K562 (cell line): ENCODE measurements around the gene REEP2. TPM values are rescaled to one million over a fixed set of nuclear protein-coding genes. Genes with fewer than 3 reads are reported as not detected.

Experiments used
- ARID2 ChIP-seq: fragments of 450-650 bp; IDR thresholded peaks from 2 replicates; pipeline ENCODE4 v1.6.1; 2017; ENCODE audit warnings: antibody characterized with exemption, mild to moderate bottlenecking
- ARNT ChIP-seq, 2 experiments: fragments of 450-650 bp; IDR thresholded peaks; 2 replicates each; pipeline ENCODE4 v1.6.1; 2016; ENCODE audit warnings: mild to moderate bottlenecking in 1 of 2
- ERF ChIP-seq: fragments of 450-650 bp; formaldehyde crosslinking; IDR thresholded peaks from 2 replicates; pipeline ENCODE4 v1.4.0; 2020; ENCODE audit warnings: mild to moderate bottlenecking, mixed read lengths
- ETV5 ChIP-seq: sonication (generic); formaldehyde crosslinking; IDR thresholded peaks from 2 replicates; pipeline ENCODE4 v1.4.0; 2020; ENCODE audit warnings: low read depth, mild to moderate bottlenecking, missing genetic modification reagents
- HDAC6 ChIP-seq: IDR thresholded peaks from 2 replicates; pipeline ENCODE4 v1.6.1; 2012; ENCODE audit warnings: low read depth, mild to moderate bottlenecking, control low read depth, inconsistent platforms, low read length, moderate library complexity
- HNRNPUL1 ChIP-seq: fragments of 200-400 bp; formaldehyde crosslinking; IDR thresholded peaks from 2 replicates; pipeline ENCODE4 v1.6.1; 2017; ENCODE audit warnings: low read length
- KDM1A ChIP-seq, 2 experiments: fragments of 450-650 bp; IDR thresholded peaks; 2 replicates each; pipeline ENCODE4 v1.6.1; 2016; ENCODE audit warnings: mild to moderate bottlenecking in 2 of 2
- KLF10 ChIP-seq: fragments of 250-450 bp; sonication (Bioruptor Pico); IDR thresholded peaks from 2 replicates; pipeline ENCODE4 v1.6.1; 2021; ENCODE audit warnings: matching md5 sums
- NELFE ChIP-seq: IDR thresholded peaks from 2 replicates; pipeline ENCODE4 v1.6.1; 2011; ENCODE audit warnings: mild to moderate bottlenecking; ENCODE audit not compliant: insufficient read depth, insufficient read length
- POLR2H ChIP-seq: IDR thresholded peaks from 2 replicates; pipeline ENCODE4 v1.6.1; 2016; ENCODE audit warnings: missing genetic modification characterization, low read depth, mild to moderate bottlenecking, control low read depth, missing compliant biosample characterization, moderate library complexity
- RBFOX2 ChIP-seq: fragments of 200-400 bp; formaldehyde crosslinking; IDR thresholded peaks from 2 replicates; pipeline ENCODE4 v1.6.1; 2017; ENCODE audit warnings: low read depth, mild to moderate bottlenecking, low read length, moderate library complexity
- XRCC5 ChIP-seq: fragments of 200-400 bp; formaldehyde crosslinking; IDR thresholded peaks from 2 replicates; pipeline ENCODE4 v1.6.1; 2017; ENCODE audit warnings: low read depth, mild to moderate bottlenecking, low read length
- ZNF766 ChIP-seq: fragments of 200-800 bp; sonication (Bioruptor generic); conservative IDR thresholded peaks from 2 replicates; pipeline ENCODE4 v1.6.1; 2016; ENCODE audit warnings: missing genetic modification characterization, missing compliant biosample characterization
- polyA plus RNA-seq, 8 experiments: library from polyadenylated mRNA; depleted of rRNA in 4 of 8; stranded (reverse) in 5 of 8; unstranded in 3 of 8; fragments of >200 nt; fragmentation: Nextera tagmentation in 2 of 8; fragmentation: Illumina TruSeq in 1 of 8; extraction: Ambion mirVana in 2 of 8; extraction: Trizol in 1 of 8; gene quantifications; 2 replicates each; pipeline versions ENCODE4 v1.2.1 to v1.2.3, GENCODE V29; 2011 to 2014; ENCODE audit warnings: inconsistent platforms in 1 of 8, missing spikeins in 1 of 8
- total RNA-seq, 7 experiments: library from RNA; depleted of rRNA in 6 of 7; stranded (reverse); fragments of >200 nt in 6 of 7; fragmentation: Illumina TruSeq in 2 of 7; extraction: Trizol in 2 of 7; gene quantifications; 2 replicates each; pipeline versions ENCODE4 v1.2.1 to v1.2.3, GENCODE V29; 2011 to 2021; ENCODE audit warnings: low replicate concordance in 1 of 7
- TF ChIP-seq, protein P1 (sequence below), 3 experiments: fragments of 200-800 bp in 1 of 3; fragments of 250-450 bp in 1 of 3; fragments of 450-650 bp in 1 of 3; sonication (Bioruptor Pico) in 1 of 3; sonication (Bioruptor generic) in 1 of 3; formaldehyde crosslinking in 1 of 3; IDR thresholded peaks; 2 replicates each; pipeline versions ENCODE4 v1.6.1 to v1.8.0; 2016 to 2022; ENCODE audit warnings: mild to moderate bottlenecking in 2 of 3, missing genetic modification characterization in 2 of 3, missing compliant biosample characterization in 1 of 3, moderate library complexity in 1 of 3
- TF ChIP-seq, protein P2 (sequence below): sonication (generic); formaldehyde crosslinking; IDR thresholded peaks from 2 replicates; pipeline ENCODE4 v1.5.0; 2020; ENCODE audit warnings: missing genetic modification reagents
- TF ChIP-seq, protein P3 (sequence below), 2 experiments: fragments of 450-650 bp; IDR thresholded peaks; 2 replicates each; pipeline ENCODE4 v1.6.1; 2018; ENCODE audit warnings: mild to moderate bottlenecking in 2 of 2, low read depth in 1 of 2; ENCODE audit not compliant: partially characterized antibody in 2 of 2
- TF ChIP-seq, protein P4 (sequence below): sonication (generic); formaldehyde crosslinking; IDR thresholded peaks from 2 replicates; pipeline ENCODE4 v1.8.0; 2022; ENCODE audit warnings: missing genetic modification reagents, mild to moderate bottlenecking, borderline replicate concordance

The REEP2 gene
- total and polyA plus RNA-seq, 9 of the 15 experiments (the other 6 are each of a cell fraction or from before 2014, with no cell fraction given), result 0.03 to 1.1 (median 0.12) TPM; not detected in 1

DNA sequence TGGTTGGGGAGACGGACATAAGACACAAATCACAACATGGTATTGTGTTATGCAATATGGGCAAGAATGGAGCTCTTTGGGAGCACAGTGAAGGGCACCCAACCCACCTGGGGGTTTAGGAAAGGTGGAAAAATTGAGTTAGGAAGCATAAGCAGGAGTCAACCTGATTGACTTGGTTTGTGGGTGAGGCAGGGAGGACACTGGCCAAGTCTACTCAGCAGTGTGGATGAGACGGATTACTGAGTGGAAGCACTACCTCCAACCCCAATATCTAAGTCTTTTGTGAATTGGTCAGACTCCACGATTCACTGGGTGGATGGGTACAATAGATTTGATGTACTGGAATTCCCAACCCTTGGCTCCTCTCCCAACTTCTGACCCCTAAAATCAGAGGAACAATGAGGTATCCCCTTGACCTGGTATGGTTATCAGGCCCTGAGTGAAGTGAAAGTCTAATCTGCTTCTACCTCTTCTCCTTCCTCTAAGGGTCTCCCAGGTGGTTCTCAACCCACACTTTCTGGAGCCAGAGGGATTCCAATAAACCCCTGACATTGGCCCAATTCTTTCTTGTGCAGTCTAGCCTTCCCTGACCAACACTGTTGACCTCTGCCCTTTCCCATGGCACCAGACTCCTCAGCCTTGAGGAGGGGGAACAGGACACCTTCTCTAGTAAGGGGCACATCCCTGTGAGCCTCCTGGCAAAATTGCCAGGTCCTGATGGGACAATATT, 31.6 kb downstream of the REEP2 start (continued):
- TF ChIP-seq, protein P1, sequence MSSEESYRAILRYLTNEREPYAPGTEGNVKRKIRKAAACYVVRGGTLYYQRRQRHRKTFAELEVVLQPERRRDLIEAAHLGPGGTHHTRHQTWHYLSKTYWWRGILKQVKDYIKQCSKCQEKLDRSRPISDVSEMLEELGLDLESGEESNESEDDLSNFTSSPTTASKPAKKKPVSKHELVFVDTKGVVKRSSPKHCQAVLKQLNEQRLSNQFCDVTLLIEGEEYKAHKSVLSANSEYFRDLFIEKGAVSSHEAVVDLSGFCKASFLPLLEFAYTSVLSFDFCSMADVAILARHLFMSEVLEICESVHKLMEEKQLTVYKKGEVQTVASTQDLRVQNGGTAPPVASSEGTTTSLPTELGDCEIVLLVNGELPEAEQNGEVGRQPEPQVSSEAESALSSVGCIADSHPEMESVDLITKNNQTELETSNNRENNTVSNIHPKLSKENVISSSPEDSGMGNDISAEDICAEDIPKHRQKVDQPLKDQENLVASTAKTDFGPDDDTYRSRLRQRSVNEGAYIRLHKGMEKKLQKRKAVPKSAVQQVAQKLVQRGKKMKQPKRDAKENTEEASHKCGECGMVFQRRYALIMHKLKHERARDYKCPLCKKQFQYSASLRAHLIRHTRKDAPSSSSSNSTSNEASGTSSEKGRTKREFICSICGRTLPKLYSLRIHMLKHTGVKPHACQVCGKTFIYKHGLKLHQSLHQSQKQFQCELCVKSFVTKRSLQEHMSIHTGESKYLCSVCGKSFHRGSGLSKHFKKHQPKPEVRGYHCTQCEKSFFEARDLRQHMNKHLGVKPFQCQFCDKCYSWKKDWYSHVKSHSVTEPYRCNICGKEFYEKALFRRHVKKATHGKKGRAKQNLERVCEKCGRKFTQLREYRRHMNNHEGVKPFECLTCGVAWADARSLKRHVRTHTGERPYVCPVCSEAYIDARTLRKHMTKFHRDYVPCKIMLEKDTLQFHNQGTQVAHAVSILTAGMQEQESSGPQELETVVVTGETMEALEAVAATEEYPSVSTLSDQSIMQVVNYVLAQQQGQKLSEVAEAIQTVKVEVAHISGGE (CRISPR knock-in tag; IDR thresholded peaks at IDR 0.05), result no peak
- 0 out of 2 replicates have a peak, but pooled peaks have one; percentile 4 for TF ChIP-seq HDAC6
- no peak for TF ChIP-seq KDM1A (IDR thresholded peaks at IDR 0.05)
- no peak for TF ChIP-seq NELFE
- TF ChIP-seq, protein P2, sequence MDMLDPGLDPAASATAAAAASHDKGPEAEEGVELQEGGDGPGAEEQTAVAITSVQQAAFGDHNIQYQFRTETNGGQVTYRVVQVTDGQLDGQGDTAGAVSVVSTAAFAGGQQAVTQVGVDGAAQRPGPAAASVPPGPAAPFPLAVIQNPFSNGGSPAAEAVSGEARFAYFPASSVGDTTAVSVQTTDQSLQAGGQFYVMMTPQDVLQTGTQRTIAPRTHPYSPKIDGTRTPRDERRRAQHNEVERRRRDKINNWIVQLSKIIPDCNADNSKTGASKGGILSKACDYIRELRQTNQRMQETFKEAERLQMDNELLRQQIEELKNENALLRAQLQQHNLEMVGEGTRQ (CRISPR knock-in tag), result no peak
- 0 out of 2 replicates have a peak, but pooled peaks have one; percentile 5 for TF ChIP-seq ETV5 (CRISPR knock-in tag)
- TF ChIP-seq POLR2H (tag), result peak; percentile 55; the same call in 1 of the 2 replicates
- TF ChIP-seq ARNT (IDR thresholded peaks at IDR 0.05), result peak in 1 of 2 experiments; percentile 42; a peak in 1 of 4 replicates
- TF ChIP-seq XRCC5, result peak; percentile 36; the same call in 1 of the 2 replicates
- TF ChIP-seq RBFOX2, result peak; percentile 80
- TF ChIP-seq HNRNPUL1, result peak; percentile 70; the same call in 1 of the 2 replicates
- TF ChIP-seq ZNF766 (CRISPR knock-in tag), result no peak
- TF ChIP-seq, protein P3, sequence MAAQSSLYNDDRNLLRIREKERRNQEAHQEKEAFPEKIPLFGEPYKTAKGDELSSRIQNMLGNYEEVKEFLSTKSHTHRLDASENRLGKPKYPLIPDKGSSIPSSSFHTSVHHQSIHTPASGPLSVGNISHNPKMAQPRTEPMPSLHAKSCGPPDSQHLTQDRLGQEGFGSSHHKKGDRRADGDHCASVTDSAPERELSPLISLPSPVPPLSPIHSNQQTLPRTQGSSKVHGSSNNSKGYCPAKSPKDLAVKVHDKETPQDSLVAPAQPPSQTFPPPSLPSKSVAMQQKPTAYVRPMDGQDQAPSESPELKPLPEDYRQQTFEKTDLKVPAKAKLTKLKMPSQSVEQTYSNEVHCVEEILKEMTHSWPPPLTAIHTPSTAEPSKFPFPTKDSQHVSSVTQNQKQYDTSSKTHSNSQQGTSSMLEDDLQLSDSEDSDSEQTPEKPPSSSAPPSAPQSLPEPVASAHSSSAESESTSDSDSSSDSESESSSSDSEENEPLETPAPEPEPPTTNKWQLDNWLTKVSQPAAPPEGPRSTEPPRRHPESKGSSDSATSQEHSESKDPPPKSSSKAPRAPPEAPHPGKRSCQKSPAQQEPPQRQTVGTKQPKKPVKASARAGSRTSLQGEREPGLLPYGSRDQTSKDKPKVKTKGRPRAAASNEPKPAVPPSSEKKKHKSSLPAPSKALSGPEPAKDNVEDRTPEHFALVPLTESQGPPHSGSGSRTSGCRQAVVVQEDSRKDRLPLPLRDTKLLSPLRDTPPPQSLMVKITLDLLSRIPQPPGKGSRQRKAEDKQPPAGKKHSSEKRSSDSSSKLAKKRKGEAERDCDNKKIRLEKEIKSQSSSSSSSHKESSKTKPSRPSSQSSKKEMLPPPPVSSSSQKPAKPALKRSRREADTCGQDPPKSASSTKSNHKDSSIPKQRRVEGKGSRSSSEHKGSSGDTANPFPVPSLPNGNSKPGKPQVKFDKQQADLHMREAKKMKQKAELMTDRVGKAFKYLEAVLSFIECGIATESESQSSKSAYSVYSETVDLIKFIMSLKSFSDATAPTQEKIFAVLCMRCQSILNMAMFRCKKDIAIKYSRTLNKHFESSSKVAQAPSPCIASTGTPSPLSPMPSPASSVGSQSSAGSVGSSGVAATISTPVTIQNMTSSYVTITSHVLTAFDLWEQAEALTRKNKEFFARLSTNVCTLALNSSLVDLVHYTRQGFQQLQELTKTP (IDR thresholded peaks at IDR 0.05; ENCODE audit: low read depth in 1 of 2, partially characterized antibody in 2 of 2), result no peak
- TF ChIP-seq, protein P4, sequence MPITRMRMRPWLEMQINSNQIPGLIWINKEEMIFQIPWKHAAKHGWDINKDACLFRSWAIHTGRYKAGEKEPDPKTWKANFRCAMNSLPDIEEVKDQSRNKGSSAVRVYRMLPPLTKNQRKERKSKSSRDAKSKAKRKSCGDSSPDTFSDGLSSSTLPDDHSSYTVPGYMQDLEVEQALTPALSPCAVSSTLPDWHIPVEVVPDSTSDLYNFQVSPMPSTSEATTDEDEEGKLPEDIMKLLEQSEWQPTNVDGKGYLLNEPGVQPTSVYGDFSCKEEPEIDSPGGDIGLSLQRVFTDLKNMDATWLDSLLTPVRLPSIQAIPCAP (CRISPR knock-in tag), result peak; percentile 71; the same call in 1 of the 2 replicates
- TF ChIP-seq KLF10 (CRISPR knock-in tag), result peak; percentile 9; the same call in 1 of the 2 replicates
- no peak for TF ChIP-seq ARID2
- TF ChIP-seq ERF (CRISPR knock-in tag), result no peak
